GM23338 (cell line): ENCODE results near the gene SLC43A3.

Source experiments
- CREB1 ChIP-seq: fragments of 250-450 bp; sonication (Bioruptor Pico); IDR thresholded peaks from 2 replicates; pipeline ENCODE4 v1.5.0; 2020; ENCODE audit warnings: low read depth, mild to moderate bottlenecking, moderate library complexity
- CTCF ChIP-seq, 2 experiments: fragments of 200-600 bp in 1 of 2; sonication (generic) in 1 of 2; conservative IDR thresholded peaks; 2 replicates each; pipeline versions ENCODE4 v1.5.1 to v1.6.1; 2016 to 2017; ENCODE audit warnings: antibody characterized with exemption in 2 of 2, low read depth in 2 of 2, mild to moderate bottlenecking in 2 of 2, moderate library complexity in 1 of 2
- ETS1 ChIP-seq: IDR thresholded peaks from 2 replicates; pipeline ENCODE4 v1.6.1; 2016; ENCODE audit warnings: antibody characterized with exemption
- EZH2 ChIP-seq: fragments of 200-600 bp; sonication (generic); IDR thresholded peaks from one replicate; pipeline ENCODE4 v1.8.0; 2017; ENCODE audit warnings: antibody characterized with exemption, mild to moderate bottlenecking, low read depth; ENCODE audit not compliant: unreplicated experiment
- EZH2phosphoT487 ChIP-seq: fragments of 200-600 bp; sonication (generic); IDR thresholded peaks from one replicate; pipeline ENCODE4 v1.8.1; 2018; ENCODE audit warnings: antibody characterized with exemption; ENCODE audit not compliant: unreplicated experiment
- JUNB ChIP-seq: IDR thresholded peaks from one replicate; pipeline ENCODE4 v1.6.1; 2016; ENCODE audit warnings: antibody characterized with exemption; ENCODE audit not compliant: unreplicated experiment
- NANOG ChIP-seq: IDR thresholded peaks from 2 replicates; pipeline ENCODE4 v1.6.1; 2016; ENCODE audit warnings: antibody characterized with exemption, borderline replicate concordance
- POLR2AphosphoS5 ChIP-seq: IDR thresholded peaks from 2 replicates; pipeline ENCODE4 v1.6.1; 2016; ENCODE audit warnings: antibody characterized with exemption, low read depth
- REST ChIP-seq: IDR thresholded peaks from one replicate; pipeline ENCODE4 v1.6.1; 2018; ENCODE audit warnings: antibody characterized with exemption; ENCODE audit not compliant: unreplicated experiment
- STAT1 ChIP-seq: IDR thresholded peaks from one replicate; pipeline ENCODE4 v1.6.1; 2016; ENCODE audit warnings: antibody characterized with exemption; ENCODE audit not compliant: unreplicated experiment
- ZNF331 ChIP-seq: fragments of 250-450 bp; sonication (Bioruptor Pico); IDR thresholded peaks from 2 replicates; pipeline ENCODE4 v1.5.0; 2020; ENCODE audit warnings: low read depth, mild to moderate bottlenecking, moderate library complexity
- ZNF462 ChIP-seq: fragments of 250-450 bp; sonication (Bioruptor Pico); IDR thresholded peaks from 2 replicates; pipeline ENCODE4 v1.5.0; 2020; ENCODE audit warnings: mild to moderate bottlenecking, moderate library complexity

- TF ChIP-seq CTCF (conservative IDR thresholded peaks at IDR 0.05; ENCODE audit: low read depth in 2 of 2) (no peak), JUNB (no peak), POLR2AphosphoS5 (no peak), EZH2 (no peak), EZH2phosphoT487 (no peak), REST (no peak), STAT1 (no peak), CREB1 (CRISPR knock-in tag) (no peak), ETS1 (no peak), ZNF331 (CRISPR knock-in tag) (no peak), ZNF462 (CRISPR knock-in tag) (no peak), NANOG (no peak)
Measured at GRCh38 chr11:57396744-57397143, 30.2 kb downstream of the SLC43A3 start.
